Immature natural killer cell (primary cell): ENCODE measurements around the gene RASSF8. TPM values are rescaled to one million over a fixed set of nuclear protein-coding genes. Genes with fewer than 3 reads are reported as not detected.

Experiments
- DNase-seq, 3 donors: peaks; one replicate each; pipeline ENCODE4 v3.0.0; 2022; ENCODE audit warnings: mixed read lengths in 1 of 3
- H3K27ac Mint-ChIP-seq, 6 donors: one replicate each; pipeline ENCODE4 v1.8.0; 2020; ENCODE audit warnings: mixed read lengths in 6 of 6, mild to moderate bottlenecking in 5 of 6, inconsistent platforms in 4 of 6, moderate library complexity in 3 of 6
- H3K27me3 Mint-ChIP-seq, 3 donors: one replicate each; pipeline ENCODE4 v1.8.0; 2020 to 2021; ENCODE audit warnings: low read depth in 3 of 3, mild to moderate bottlenecking in 3 of 3, mixed read lengths in 3 of 3, moderate library complexity in 3 of 3, inconsistent platforms in 1 of 3
- H3K36me3 Mint-ChIP-seq, 3 donors: one replicate each; pipeline ENCODE4 v1.8.0; 2020; ENCODE audit warnings: mixed read lengths in 3 of 3, inconsistent platforms in 2 of 3, mild to moderate bottlenecking in 2 of 3
- H3K4me1 Mint-ChIP-seq, 2 donors: one replicate each; pipeline ENCODE4 v1.8.0; 2020; ENCODE audit warnings: inconsistent platforms in 2 of 2, mild to moderate bottlenecking in 2 of 2, mixed read lengths in 2 of 2, moderate library complexity in 1 of 2
- H3K4me3 Mint-ChIP-seq, 5 donors: one replicate each; pipeline ENCODE4 v1.8.0; 2020; ENCODE audit warnings: mild to moderate bottlenecking in 5 of 5, mixed read lengths in 5 of 5, inconsistent platforms in 3 of 5, moderate library complexity in 3 of 5
- H3K9me3 Mint-ChIP-seq, 6 donors: one replicate each; pipeline ENCODE4 v1.8.0; 2020; ENCODE audit warnings: mild to moderate bottlenecking in 6 of 6, mixed read lengths in 6 of 6, inconsistent platforms in 4 of 6, moderate library complexity in 3 of 6
- polyA plus RNA-seq, 3 donors: library from polyadenylated mRNA; unstranded; fragments of 300-500 nt; fragmentation: Illumina TruSeq; gene quantifications; one replicate each; pipeline ENCODE4 v1.2.3, GENCODE V29; 2021

Gene RASSF8
- polyA plus RNA-seq, 3 donors from 2014 or later, result 0.30 to 1.3 TPM; not detected in 1

DNA sequence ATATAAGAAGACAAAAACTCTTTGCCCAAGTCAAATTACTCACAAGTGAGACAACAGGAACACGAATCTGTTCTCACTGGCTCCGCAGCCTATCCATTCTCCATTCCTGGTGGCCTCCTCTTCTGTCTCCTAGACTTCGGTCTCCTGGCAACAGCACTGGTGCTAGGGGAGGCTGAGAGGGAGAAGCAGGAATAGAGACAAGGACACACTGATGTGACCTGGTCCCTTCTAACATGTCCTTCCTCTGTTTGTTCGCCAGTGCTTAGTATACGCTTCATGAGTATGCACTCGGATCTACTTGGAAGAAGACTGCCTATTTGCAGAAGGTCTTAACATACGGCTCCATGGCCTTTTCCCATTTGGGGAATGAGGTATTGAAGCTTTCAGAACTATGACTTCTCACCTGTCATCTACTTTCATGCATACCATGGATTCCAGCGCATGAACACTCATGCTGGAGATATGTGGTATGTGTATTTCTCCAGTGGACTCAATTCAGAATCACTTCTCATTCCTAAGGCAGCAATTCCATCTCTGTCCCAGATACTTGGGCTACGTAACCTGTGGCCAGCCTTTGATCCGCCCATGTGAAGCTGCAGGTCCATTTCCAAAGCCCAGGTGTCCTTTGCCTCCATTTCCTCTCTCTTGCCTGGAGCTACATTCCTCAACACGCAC, 132.5 kb downstream of the RASSF8 start:
- Mint-ChIP-seq H3K4me3 (no peak overlapping the region), H3K27ac (no peak overlapping the region), H3K36me3 (no peaks in the 10 kb centered on the region), H3K27me3 (peaks cover 0 to 2% (median 0%) of the 10 kb centered on the region in 3 donors), H3K4me1 (no peaks in the 10 kb centered on the region), H3K9me3 (no peaks in the 10 kb centered on the region)
- no peak for DNase-seq

DNA sequence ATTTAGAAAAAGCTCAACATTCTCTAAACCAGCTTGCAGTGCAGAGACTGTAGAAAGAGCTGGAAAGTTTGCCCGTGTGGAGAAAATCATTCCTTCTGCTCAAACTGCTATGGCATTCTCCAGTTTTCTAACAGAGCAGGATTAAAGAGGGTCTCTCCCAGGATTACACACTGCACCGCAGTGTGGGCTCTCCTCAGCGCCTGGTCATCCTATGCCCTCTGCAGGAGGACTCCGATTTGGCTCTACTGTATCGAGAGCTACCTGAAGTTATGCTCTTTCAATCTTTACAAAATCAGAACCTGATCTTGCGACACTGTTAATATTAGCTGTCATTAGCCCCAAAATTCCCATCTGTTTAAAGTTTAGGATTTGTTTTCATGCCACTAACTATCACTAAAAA, 133.3 kb downstream of the RASSF8 start:
- Mint-ChIP-seq H3K4me1 (no peaks in the 10 kb centered on the region), H3K27ac (no peak overlapping the region), H3K36me3 (no peaks in the 10 kb centered on the region), H3K27me3 (peaks cover 0 to 2% (median 0%) of the 10 kb centered on the region in 3 donors), H3K9me3 (no peaks in the 10 kb centered on the region), H3K4me3 (no peak overlapping the region)
- no peak for DNase-seq

- Mint-ChIP-seq H3K27me3 (peaks cover 0 to 2% (median 0%) of the 10 kb centered on the region in 3 donors), H3K4me3 (no peak overlapping the region), H3K4me1 (no peaks in the 10 kb centered on the region), H3K36me3 (no peaks in the 10 kb centered on the region), H3K9me3 (no peaks in the 10 kb centered on the region), H3K27ac (no peak overlapping the region)
- no peak for DNase-seq
Measured at GRCh38 chr12:26092346-26093105, 134.0 kb downstream of the RASSF8 start.

GRCh38 chr12:26095186-26095585, 136.7 kb downstream of the RASSF8 start:
- Mint-ChIP-seq H3K27ac (no peak overlapping the region), H3K27me3 (peaks cover 0 to 8% (median 2%) of the 10 kb centered on the region in 3 donors), H3K36me3 (no peaks in the 10 kb centered on the region), H3K4me1 (no peaks in the 10 kb centered on the region), H3K4me3 (no peak overlapping the region), H3K9me3 (no peaks in the 10 kb centered on the region)
- DNase-seq, result no peak

DNA sequence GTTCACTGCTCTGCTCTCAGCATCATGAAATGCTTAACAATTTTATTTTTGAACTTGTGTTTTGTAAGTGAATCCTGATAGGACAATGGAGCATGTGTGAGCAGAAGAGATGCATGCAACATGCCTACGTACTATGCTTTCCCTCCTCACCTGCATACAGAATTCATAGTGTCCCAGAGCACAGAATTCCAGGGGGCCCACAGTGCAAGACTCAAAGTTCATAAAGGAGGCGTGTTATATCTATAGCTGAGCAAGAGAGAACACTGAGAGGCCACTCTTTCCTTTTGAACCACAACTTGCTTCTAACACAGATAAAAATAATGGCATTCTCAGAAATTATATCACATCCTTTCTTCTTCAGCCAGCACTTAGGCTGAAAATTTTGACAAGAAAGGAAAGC, 137.6 kb downstream of the RASSF8 start:
- no peaks in the 10 kb centered on the region for H3K36me3 Mint-ChIP-seq

GRCh38 chr12:26097046-26097878, 138.8 kb downstream of the RASSF8 start:
- Mint-ChIP-seq H3K27ac (no peak overlapping the region), H3K27me3 (peaks cover 0 to 7% (median 2%) of the 10 kb centered on the region in 3 donors), H3K4me1 (no peaks in the 10 kb centered on the region), H3K4me3 (no peak overlapping the region), H3K9me3 (no peaks in the 10 kb centered on the region), H3K36me3 (no peaks in the 10 kb centered on the region)
- peak; percentile 39 to 49 (median 45) for DNase-seq

More for the DNA sequence above, 137.6 kb downstream of the RASSF8 start:
- H3K27ac Mint-ChIP-seq, result peak overlapping the region in 1 of 6 donors; percentile 43
- H3K9me3 Mint-ChIP-seq, result no peaks in the 10 kb centered on the region
- no peak for DNase-seq
- no peak overlapping the region for H3K4me3 Mint-ChIP-seq
- no peaks in the 10 kb centered on the region for H3K4me1 Mint-ChIP-seq
- peaks cover 0 to 9% (median 2%) of the 10 kb centered on the region in 3 donors for H3K27me3 Mint-ChIP-seq

- Mint-ChIP-seq H3K36me3 (no peaks in the 10 kb centered on the region), H3K27ac (no peak overlapping the region), H3K4me1 (no peaks in the 10 kb centered on the region), H3K4me3 (no peak overlapping the region), H3K27me3 (peaks cover 2 to 7% (median 4%) of the 10 kb centered on the region in 3 donors), H3K9me3 (no peaks in the 10 kb centered on the region)
- no peak for DNase-seq
Measured at GRCh38 chr12:26100666-26101349, 142.3 kb downstream of the RASSF8 start.

- DNase-seq, result no peak
- Mint-ChIP-seq H3K9me3 (no peaks in the 10 kb centered on the region), H3K27me3 (peaks cover 2 to 8% (median 4%) of the 10 kb centered on the region in 3 donors), H3K4me3 (no peak overlapping the region), H3K4me1 (no peaks in the 10 kb centered on the region), H3K27ac (no peak overlapping the region), H3K36me3 (no peaks in the 10 kb centered on the region)
Measured at GRCh38 chr12:26101350-26101734, 142.9 kb downstream of the RASSF8 start.

DNA sequence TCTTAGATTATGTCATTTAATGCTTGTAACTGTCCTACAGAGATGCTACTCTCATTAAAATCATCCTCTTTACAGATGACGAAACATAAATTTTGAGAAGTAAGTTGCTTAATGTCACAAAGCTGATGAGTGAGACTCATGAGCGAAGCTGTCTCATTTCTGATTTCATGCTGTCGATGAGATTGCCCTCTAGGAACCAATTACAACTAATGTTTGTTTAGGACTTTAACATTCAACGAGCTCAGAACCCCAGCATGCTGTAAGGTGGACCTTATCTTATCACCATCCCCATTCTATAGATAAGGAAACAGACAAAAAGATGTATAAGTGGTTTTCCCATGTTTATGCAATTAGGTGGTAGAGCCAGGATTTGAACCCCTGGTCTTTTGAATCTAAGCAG, 143.3 kb downstream of the RASSF8 start:
- H3K9me3 Mint-ChIP-seq, result no peaks in the 10 kb centered on the region
- H3K4me1 Mint-ChIP-seq, result no peaks in the 10 kb centered on the region
- no peak overlapping the region for H3K4me3 Mint-ChIP-seq
- no peak for DNase-seq
- H3K36me3 Mint-ChIP-seq, result no peaks in the 10 kb centered on the region
- peaks cover 2 to 9% (median 4%) of the 10 kb centered on the region in 3 donors for H3K27me3 Mint-ChIP-seq
- no peak overlapping the region for H3K27ac Mint-ChIP-seq

DNA sequence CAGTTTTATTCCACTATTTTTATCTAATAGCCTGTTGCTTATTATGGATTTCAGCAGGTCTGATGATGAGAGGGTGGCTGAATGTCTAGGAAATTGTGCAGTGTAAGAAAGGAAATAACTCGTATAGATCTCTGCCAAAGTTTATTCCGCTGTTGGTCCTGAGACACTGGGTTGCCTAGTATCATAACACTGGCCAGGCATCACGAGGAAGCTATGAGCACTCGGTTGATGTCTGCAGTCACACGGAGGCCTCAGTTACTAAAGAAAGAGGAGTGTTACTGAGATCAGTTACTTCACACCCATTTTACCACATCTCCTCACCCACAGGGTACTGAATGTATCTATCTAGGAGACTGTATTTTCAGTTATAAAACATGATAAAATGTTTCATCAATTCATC, 144.5 kb downstream of the RASSF8 start:
- H3K4me3 Mint-ChIP-seq, result no peak overlapping the region

DNA sequence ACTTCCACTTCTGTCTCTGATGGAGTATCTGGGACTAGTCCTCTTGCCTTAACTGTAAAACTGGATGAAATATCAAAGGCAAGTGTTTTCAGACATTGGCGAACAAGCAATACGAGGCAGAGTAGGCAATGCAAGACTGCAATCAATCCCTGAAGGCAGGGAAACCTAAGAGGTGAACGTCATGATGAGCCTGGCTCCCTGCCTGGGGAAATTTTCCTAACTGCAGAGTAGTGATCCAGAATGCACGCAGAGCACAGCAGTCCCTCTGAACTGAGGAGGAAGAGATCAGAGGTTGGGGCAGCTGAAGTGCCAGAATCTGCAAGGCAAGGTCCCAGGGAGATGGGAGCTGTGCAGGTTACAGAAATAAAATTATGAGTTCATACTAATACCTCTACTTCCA, 147.9 kb downstream of the RASSF8 start:
- H3K27me3 Mint-ChIP-seq, result peaks cover 1 to 13% (median 4%) of the 10 kb centered on the region in 3 donors
- no peaks in the 10 kb centered on the region for H3K4me1 Mint-ChIP-seq
- no peak for DNase-seq
- H3K27ac Mint-ChIP-seq, result no peak overlapping the region
- no peaks in the 10 kb centered on the region for H3K36me3 Mint-ChIP-seq
- H3K4me3 Mint-ChIP-seq, result no peak overlapping the region
- no peaks in the 10 kb centered on the region for H3K9me3 Mint-ChIP-seq

More for the DNA sequence above, 144.5 kb downstream of the RASSF8 start:
- Mint-ChIP-seq H3K27me3 (peaks cover 2 to 9% (median 4%) of the 10 kb centered on the region in 3 donors), H3K9me3 (no peaks in the 10 kb centered on the region), H3K27ac (no peak overlapping the region), H3K4me1 (no peaks in the 10 kb centered on the region), H3K36me3 (no peaks in the 10 kb centered on the region)
- DNase-seq, result no peak

- H3K27ac Mint-ChIP-seq, result no peak overlapping the region
- no peaks in the 10 kb centered on the region for H3K9me3 Mint-ChIP-seq
- no peaks in the 10 kb centered on the region for H3K36me3 Mint-ChIP-seq
- DNase-seq, result no peak
- no peak overlapping the region for H3K4me3 Mint-ChIP-seq
- peaks cover 3 to 13% (median 11%) of the 10 kb centered on the region in 3 donors for H3K27me3 Mint-ChIP-seq
- peaks cover 10 to 17% of the 10 kb centered on the region in 2 donors for H3K4me1 Mint-ChIP-seq
Measured at GRCh38 chr12:26108915-26109314, 150.4 kb downstream of the RASSF8 start.

DNA sequence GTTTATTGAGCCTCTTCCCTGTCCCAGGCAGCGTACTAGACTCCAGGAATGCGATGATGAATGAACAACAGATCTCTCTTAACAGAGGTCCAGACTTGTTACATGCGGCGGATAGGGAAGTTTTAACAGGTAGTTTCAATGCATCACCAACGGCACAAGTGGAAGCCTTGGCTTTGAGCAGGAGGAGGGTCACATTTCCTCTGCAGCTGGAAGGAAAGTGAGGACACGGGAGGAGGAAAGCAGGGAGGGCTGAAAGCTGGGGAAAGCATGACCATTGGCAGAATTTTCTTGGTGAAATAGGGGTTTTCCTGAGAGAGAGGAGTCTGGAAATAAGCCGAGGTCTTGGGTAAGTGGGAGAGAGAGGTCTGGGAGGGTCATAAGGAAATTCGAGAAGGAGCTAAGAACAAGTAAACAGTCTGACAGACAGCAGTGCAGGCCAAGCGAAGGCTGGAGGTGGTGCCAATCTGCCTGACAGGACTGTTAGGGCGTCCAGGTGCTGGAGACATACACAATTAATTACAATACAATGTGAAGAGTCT, 150.9 kb downstream of the RASSF8 start:
- H3K4me3 Mint-ChIP-seq, result no peak overlapping the region
- H3K36me3 Mint-ChIP-seq, result no peaks in the 10 kb centered on the region
- no peaks in the 10 kb centered on the region for H3K9me3 Mint-ChIP-seq
- H3K27ac Mint-ChIP-seq, result no peak overlapping the region
- H3K4me1 Mint-ChIP-seq, result peaks cover 10 to 18% of the 10 kb centered on the region in 2 donors
- H3K27me3 Mint-ChIP-seq, result peaks cover 3 to 13% (median 11%) of the 10 kb centered on the region in 3 donors
- no peak for DNase-seq
